OCI-LY3 (cell line): ENCODE measurements around the gene TMEM184C.

ENCODE experiments used
- EZH2phosphoT487 ChIP-seq: fragments of 200-600 bp; shearing (Covaris generic); IDR thresholded peaks from 2 replicates; pipeline ENCODE4 v1.6.1; 2018; ENCODE audit warnings: antibody characterized with exemption, mixed run types, low read depth
- TF ChIP-seq, protein P1 (sequence below): fragments of 200-600, 300-600 bp; sonication (generic); IDR thresholded peaks from 2 replicates; pipeline ENCODE4 v1.5.1; 2014; ENCODE audit warnings: antibody characterized with exemption, low read length, low read depth

GRCh38 chr4:147693218-147693617, 76.0 kb downstream of the TMEM184C start:
- TF ChIP-seq, protein P1, sequence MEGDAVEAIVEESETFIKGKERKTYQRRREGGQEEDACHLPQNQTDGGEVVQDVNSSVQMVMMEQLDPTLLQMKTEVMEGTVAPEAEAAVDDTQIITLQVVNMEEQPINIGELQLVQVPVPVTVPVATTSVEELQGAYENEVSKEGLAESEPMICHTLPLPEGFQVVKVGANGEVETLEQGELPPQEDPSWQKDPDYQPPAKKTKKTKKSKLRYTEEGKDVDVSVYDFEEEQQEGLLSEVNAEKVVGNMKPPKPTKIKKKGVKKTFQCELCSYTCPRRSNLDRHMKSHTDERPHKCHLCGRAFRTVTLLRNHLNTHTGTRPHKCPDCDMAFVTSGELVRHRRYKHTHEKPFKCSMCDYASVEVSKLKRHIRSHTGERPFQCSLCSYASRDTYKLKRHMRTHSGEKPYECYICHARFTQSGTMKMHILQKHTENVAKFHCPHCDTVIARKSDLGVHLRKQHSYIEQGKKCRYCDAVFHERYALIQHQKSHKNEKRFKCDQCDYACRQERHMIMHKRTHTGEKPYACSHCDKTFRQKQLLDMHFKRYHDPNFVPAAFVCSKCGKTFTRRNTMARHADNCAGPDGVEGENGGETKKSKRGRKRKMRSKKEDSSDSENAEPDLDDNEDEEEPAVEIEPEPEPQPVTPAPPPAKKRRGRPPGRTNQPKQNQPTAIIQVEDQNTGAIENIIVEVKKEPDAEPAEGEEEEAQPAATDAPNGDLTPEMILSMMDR = no peak
- no peak for TF ChIP-seq EZH2phosphoT487
